ENCODE measurements around the gene FAM163A.

The FAM163A gene

DNA sequence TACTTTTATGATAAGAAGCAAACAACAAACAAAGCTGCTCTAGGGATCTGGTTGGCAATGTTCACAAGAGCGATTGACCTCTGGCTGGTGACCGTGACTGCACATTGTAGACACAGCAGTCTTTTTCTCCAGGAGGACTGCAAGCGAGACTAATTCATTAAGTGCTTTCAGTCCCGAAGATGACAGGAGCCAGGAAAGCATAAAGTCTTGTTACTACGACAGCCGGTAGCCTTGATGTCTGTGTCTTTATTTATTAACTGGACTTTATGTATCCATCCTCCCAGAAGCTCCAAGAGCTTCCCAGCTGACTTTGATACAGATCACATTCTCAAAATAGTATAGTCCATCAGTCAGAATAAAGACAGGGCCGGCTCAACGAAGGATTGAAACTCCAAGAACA, 18.2 kb downstream of the FAM163A start:
- no peak for TF ChIP-seq EZH2phosphoT487 (IDR thresholded peaks at IDR 0.05; ENCODE audit: borderline replicate concordance, low read length)
- TF ChIP-seq, protein P1, sequence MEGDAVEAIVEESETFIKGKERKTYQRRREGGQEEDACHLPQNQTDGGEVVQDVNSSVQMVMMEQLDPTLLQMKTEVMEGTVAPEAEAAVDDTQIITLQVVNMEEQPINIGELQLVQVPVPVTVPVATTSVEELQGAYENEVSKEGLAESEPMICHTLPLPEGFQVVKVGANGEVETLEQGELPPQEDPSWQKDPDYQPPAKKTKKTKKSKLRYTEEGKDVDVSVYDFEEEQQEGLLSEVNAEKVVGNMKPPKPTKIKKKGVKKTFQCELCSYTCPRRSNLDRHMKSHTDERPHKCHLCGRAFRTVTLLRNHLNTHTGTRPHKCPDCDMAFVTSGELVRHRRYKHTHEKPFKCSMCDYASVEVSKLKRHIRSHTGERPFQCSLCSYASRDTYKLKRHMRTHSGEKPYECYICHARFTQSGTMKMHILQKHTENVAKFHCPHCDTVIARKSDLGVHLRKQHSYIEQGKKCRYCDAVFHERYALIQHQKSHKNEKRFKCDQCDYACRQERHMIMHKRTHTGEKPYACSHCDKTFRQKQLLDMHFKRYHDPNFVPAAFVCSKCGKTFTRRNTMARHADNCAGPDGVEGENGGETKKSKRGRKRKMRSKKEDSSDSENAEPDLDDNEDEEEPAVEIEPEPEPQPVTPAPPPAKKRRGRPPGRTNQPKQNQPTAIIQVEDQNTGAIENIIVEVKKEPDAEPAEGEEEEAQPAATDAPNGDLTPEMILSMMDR (IDR thresholded peaks at IDR 0.05; ENCODE audit: low read depth, low read length, poor library complexity, severe bottlenecking): no peak
- Histone ChIP-seq H3K27ac (ENCODE audit: low read depth, low read length) (no peak overlapping the region), H3F3A (ENCODE audit: control insufficient read depth, insufficient read depth) (no peaks in the 10 kb centered on the region), H3K36me3 (ENCODE audit: control insufficient read depth, low read length) (no peaks in the 10 kb centered on the region), H3K4me3 (ENCODE audit: low read length) (no peak overlapping the region), H3K79me2 (ENCODE audit: control insufficient read depth, low read length) (no peaks in the 10 kb centered on the region), H4K20me1 (ENCODE audit: control insufficient read depth, insufficient read depth, low read depth, low read length) (no peaks in the 10 kb centered on the region), H3K9me2 (replicated peaks; ENCODE audit: control insufficient read depth, low read length) (no peaks in the 10 kb centered on the region), H3K27me3 (ENCODE audit: control insufficient read depth, low read length) (no peaks in the 10 kb centered on the region; the same call in 1 of the 2 replicates), H3K4me2 (ENCODE audit: low read length) (no peak overlapping the region), H3K9me3 (ENCODE audit: control insufficient read depth, insufficient read depth, low read length) (no peaks in the 10 kb centered on the region), H3K4me1 (ENCODE audit: control insufficient read depth, low read length) (no peaks in the 10 kb centered on the region)

DNA sequence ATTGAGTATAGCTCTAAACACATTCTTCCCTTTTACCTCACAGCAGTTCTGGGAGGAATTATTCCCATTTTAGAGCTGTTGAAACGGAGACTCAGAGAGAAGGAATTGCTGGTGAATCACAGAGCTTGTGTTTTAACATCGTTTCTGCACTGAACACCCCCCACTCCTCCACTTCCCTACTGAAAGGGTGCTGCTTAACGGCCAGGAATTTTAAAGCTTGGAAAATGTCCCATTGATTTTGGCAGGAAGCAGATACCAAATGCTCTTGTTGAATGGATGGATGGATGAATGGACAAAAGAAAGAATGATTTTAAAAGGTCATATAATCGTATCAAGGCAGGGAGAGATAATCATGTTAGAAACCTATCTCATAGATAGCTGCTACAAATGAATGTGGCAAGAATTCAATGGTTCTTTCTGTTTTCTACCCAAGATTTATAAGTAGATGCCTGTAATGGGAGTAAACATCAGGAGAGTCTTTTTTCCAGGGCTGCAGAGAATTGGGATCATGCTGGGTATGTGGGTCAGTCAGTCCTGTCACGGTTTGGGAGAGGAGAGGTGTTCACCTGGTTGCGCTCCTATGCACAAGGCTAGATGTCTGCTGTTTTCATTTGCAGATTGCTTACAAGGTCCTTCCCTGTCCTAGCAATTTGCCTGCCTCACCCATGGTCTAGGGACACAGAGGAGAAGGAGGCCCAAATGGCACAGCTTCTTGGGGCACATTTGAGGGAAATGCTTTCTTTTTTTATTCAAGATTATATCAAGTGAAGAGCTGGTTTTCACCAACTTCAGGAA, 19.0 kb downstream of the FAM163A start:
- H3F3A ChIP-seq (ENCODE audit: control insufficient read depth, insufficient read depth): no peaks in the 10 kb centered on the region
- no peaks in the 10 kb centered on the region; the same call in 1 of the 2 replicates for H3K27me3 ChIP-seq (ENCODE audit: control insufficient read depth, low read length)
- no peak for TF ChIP-seq EZH2phosphoT487 (IDR thresholded peaks at IDR 0.05; ENCODE audit: borderline replicate concordance, low read length)
- no peak overlapping the region for H3K4me3 ChIP-seq (ENCODE audit: low read length)
- H3K9me2 ChIP-seq (replicated peaks; ENCODE audit: control insufficient read depth, low read length): no peaks in the 10 kb centered on the region
- H3K79me2 ChIP-seq (ENCODE audit: control insufficient read depth, low read length): no peaks in the 10 kb centered on the region
- H3K4me2 ChIP-seq (ENCODE audit: low read length): no peak overlapping the region
- H3K9me3 ChIP-seq (ENCODE audit: control insufficient read depth, insufficient read depth, low read length): no peaks in the 10 kb centered on the region
- H3K27ac ChIP-seq (ENCODE audit: low read depth, low read length): no peak overlapping the region
- H4K20me1 ChIP-seq (ENCODE audit: control insufficient read depth, insufficient read depth, low read depth, low read length): no peaks in the 10 kb centered on the region
- H3K36me3 ChIP-seq (ENCODE audit: control insufficient read depth, low read length): no peaks in the 10 kb centered on the region
- H3K4me1 ChIP-seq (ENCODE audit: control insufficient read depth, low read length): no peaks in the 10 kb centered on the region

DNA sequence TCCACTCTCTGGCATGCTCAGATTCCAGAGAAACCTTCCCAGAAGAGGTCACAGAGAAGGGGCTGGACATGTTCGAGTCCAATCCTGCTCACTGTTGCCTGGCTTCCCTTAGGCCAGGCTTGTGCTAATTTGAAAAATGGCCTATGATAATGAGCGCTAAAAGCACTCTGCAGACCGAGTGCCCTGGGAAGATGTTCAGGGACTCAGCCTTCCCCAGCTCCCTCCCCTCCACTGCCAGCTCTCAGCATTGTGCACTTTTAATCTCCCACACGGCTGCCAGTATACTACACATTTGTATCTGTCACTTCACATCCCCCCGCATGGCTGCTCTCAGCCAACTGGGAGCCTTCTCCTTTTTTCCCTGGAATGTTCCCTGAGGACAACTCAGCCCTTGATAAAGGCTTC, 24.1 kb downstream of the FAM163A start:
- no peaks in the 10 kb centered on the region for H3K9me3 ChIP-seq (ENCODE audit: control insufficient read depth, insufficient read depth, low read length)
- no peaks in the 10 kb centered on the region for H3K9me2 ChIP-seq (replicated peaks; ENCODE audit: control insufficient read depth, low read length)
- H3K4me2 ChIP-seq (ENCODE audit: low read length): no peak overlapping the region
- TF ChIP-seq, protein P1 (IDR thresholded peaks at IDR 0.05; ENCODE audit: low read depth, low read length, poor library complexity, severe bottlenecking): no peak
- no peak for TF ChIP-seq EZH2phosphoT487 (IDR thresholded peaks at IDR 0.05; ENCODE audit: borderline replicate concordance, low read length)
- no peaks in the 10 kb centered on the region for H4K20me1 ChIP-seq (ENCODE audit: control insufficient read depth, insufficient read depth, low read depth, low read length)
- H3K4me1 ChIP-seq (ENCODE audit: control insufficient read depth, low read length): no peaks in the 10 kb centered on the region
- H3K27ac ChIP-seq (ENCODE audit: low read depth, low read length): no peak overlapping the region
- no peaks in the 10 kb centered on the region for H3F3A ChIP-seq (ENCODE audit: control insufficient read depth, insufficient read depth)
- no peaks in the 10 kb centered on the region for H3K36me3 ChIP-seq (ENCODE audit: control insufficient read depth, low read length)
- no peaks in the 10 kb centered on the region for H3K79me2 ChIP-seq (ENCODE audit: control insufficient read depth, low read length)
- no peak overlapping the region for H3K4me3 ChIP-seq (ENCODE audit: low read length)
- no peaks in the 10 kb centered on the region; the same call in 1 of the 2 replicates for H3K27me3 ChIP-seq (ENCODE audit: control insufficient read depth, low read length)

DNA sequence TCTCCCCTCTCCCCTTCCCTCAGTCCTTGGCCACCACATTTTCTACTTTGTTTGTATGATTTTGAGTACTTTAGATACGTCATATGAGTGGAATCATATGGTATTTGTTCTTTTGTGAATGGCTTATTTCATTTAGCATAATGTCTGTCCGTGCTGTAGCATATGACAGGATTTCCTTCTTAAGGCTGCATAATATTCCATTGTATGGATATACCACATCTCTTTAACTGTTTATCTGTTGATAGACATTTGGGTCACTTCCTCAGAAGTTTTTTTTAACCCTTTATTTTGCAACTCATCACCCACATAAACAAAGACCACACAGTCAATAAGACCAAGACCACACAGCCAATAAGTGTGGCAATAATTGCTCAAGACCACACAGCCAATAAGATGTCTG, 24.9 kb downstream of the FAM163A start:
- peaks cover 5% of the 10 kb centered on the region; the same call in 1 of the 2 replicates for H3K9me3 ChIP-seq (ENCODE audit: control insufficient read depth, insufficient read depth, low read length)
- no peaks in the 10 kb centered on the region for H3F3A ChIP-seq (ENCODE audit: control insufficient read depth, insufficient read depth)
- TF ChIP-seq, protein P1 (IDR thresholded peaks at IDR 0.05; ENCODE audit: low read depth, low read length, poor library complexity, severe bottlenecking): no peak
- TF ChIP-seq EZH2phosphoT487 (IDR thresholded peaks at IDR 0.05; ENCODE audit: borderline replicate concordance, low read length): no peak
- no peaks in the 10 kb centered on the region for H3K36me3 ChIP-seq (ENCODE audit: control insufficient read depth, low read length)
- no peak overlapping the region for H3K4me2 ChIP-seq (ENCODE audit: low read length)
- no peaks in the 10 kb centered on the region for H3K79me2 ChIP-seq (ENCODE audit: control insufficient read depth, low read length)
- H3K27me3 ChIP-seq (ENCODE audit: control insufficient read depth, low read length): no peaks in the 10 kb centered on the region
- H3K27ac ChIP-seq (ENCODE audit: low read depth, low read length): no peak overlapping the region
- no peak overlapping the region for H3K4me3 ChIP-seq (ENCODE audit: low read length)
- no peaks in the 10 kb centered on the region for H3K9me2 ChIP-seq (replicated peaks; ENCODE audit: control insufficient read depth, low read length)
- no peaks in the 10 kb centered on the region for H4K20me1 ChIP-seq (ENCODE audit: control insufficient read depth, insufficient read depth, low read depth, low read length)
- H3K4me1 ChIP-seq (ENCODE audit: control insufficient read depth, low read length): no peaks in the 10 kb centered on the region

Measured in DOHH2 (cell line).